H1 (cell line): ENCODE data around the gene CCL23. TPM values are rescaled to one million over a fixed set of nuclear protein-coding genes. Genes with fewer than 3 reads are reported as not detected.

ENCODE experiments used
- CTCF ChIA-PET: fragments of 300-600 bp; sonication (Branson Sonifier 250); formaldehyde crosslinking; loops from one replicate; lab custom pipeline; 2021; ENCODE audit not compliant: partially characterized antibody; lab: Charles Lee
- POLR2A ChIA-PET: fragments of 300-600 bp; sonication (Branson Sonifier 250); formaldehyde crosslinking; loops from one replicate; lab custom pipeline; 2021; ENCODE audit warnings: inconsistent platforms; ENCODE audit not compliant: partially characterized antibody; lab: Charles Lee
- DNase-seq, 2 experiments: peaks; one replicate each; pipeline versions ENCODE4 v3.0.0 to v3.0.0-alpha.2; 2010 to 2022; ENCODE audit warnings: low spot score in 2 of 2, low read depth in 1 of 2, mixed read lengths in 1 of 2
- FAIRE-seq: peaks from 2 replicates; lab custom pipeline; 2011; peaks lifted over from hg19 to GRCh38; lab: Jason Lieb, UNC
- H2AFZ ChIP-seq: 2 replicates; pipeline ENCODE4 v1.8.1; 2012; ENCODE audit warnings: low read length, inconsistent platforms
- H2AK5ac ChIP-seq: 2 replicates; pipeline ENCODE4 v1.6.1; 2013; ENCODE audit warnings: low read depth, low read length
- H2BK120ac ChIP-seq: replicated peaks from 2 replicates; pipeline ENCODE3; 2013; ENCODE audit warnings: low read depth, low read length, inconsistent platforms
- H2BK12ac ChIP-seq: 2 replicates; pipeline ENCODE4 v1.6.1; 2013; ENCODE audit warnings: low read depth, low read length
- H2BK15ac ChIP-seq: 2 replicates; pipeline ENCODE4 v1.6.1; 2013; ENCODE audit warnings: low read length
- H2BK20ac ChIP-seq: 2 replicates; pipeline ENCODE4 v1.6.1; 2013; ENCODE audit warnings: low read length
- H2BK5ac ChIP-seq: 2 replicates; pipeline ENCODE4 v1.6.1; 2013; ENCODE audit warnings: low read depth, low read length
- H3K14ac ChIP-seq: 2 replicates; pipeline ENCODE4 v1.6.1; 2013; ENCODE audit warnings: inconsistent platforms; ENCODE audit not compliant: insufficient read length
- H3K18ac ChIP-seq: 2 replicates; pipeline ENCODE4 v1.6.1; 2013; ENCODE audit warnings: low read length; ENCODE audit errors: extremely low read depth
- H3K23ac ChIP-seq: 2 replicates; pipeline ENCODE4 v1.6.1; 2013; ENCODE audit warnings: inconsistent platforms; ENCODE audit not compliant: insufficient read length
- H3K23me2 ChIP-seq: 2 replicates; pipeline ENCODE4 v1.6.1; 2013; ENCODE audit warnings: low read depth, low read length
- H3K27ac ChIP-seq: 2 replicates; pipeline ENCODE4 v1.6.1; 2011; ENCODE audit warnings: low read depth, low read length, inconsistent platforms
- H3K27me3 ChIP-seq, 4 experiments: replicated peaks in 1 of 4; 1 replicate in 1 of 4; 2 replicates in 3 of 4; pipeline versions ENCODE4 v1.6.1 to v1.8.1; 2011 to 2013; ENCODE audit warnings: low read length in 3 of 4, mild to moderate bottlenecking in 3 of 4, inconsistent platforms in 2 of 4, mixed read lengths in 2 of 4, moderate library complexity in 1 of 4; ENCODE audit not compliant: control insufficient read depth in 3 of 4, insufficient read depth in 3 of 4; ENCODE audit errors: extremely low read depth in 1 of 4
- H3K36me3 ChIP-seq, 4 experiments: 2 replicates each; pipeline versions ENCODE4 v1.6.1 to v1.8.1; 2011 to 2013; ENCODE audit warnings: mild to moderate bottlenecking in 4 of 4, low read length in 3 of 4, moderate library complexity in 2 of 4, control low read depth in 1 of 4, inconsistent platforms in 1 of 4; ENCODE audit not compliant: insufficient read depth in 4 of 4, control insufficient read depth in 2 of 4
- H3K4ac ChIP-seq: replicated peaks from 2 replicates; pipeline ENCODE3; 2013; ENCODE audit warnings: low read length, low read depth, mixed read lengths, inconsistent platforms; ENCODE audit not compliant: insufficient read length
- H3K4me1 ChIP-seq, 4 experiments: replicated peaks in 1 of 4; 1 replicate in 1 of 4; 2 replicates in 3 of 4; pipeline versions ENCODE4 v1.6.1 to v1.8.1; 2011 to 2013; ENCODE audit warnings: low read length in 3 of 4, inconsistent platforms in 2 of 4, mixed read lengths in 1 of 4; ENCODE audit not compliant: insufficient read depth in 4 of 4, control insufficient read depth in 3 of 4
- H3K4me2 ChIP-seq, 2 experiments: 2 replicates each; pipeline versions ENCODE4 v1.6.1 to v1.8.1; 2011 to 2013; ENCODE audit warnings: low read depth in 2 of 2, low read length in 2 of 2, control low read depth in 1 of 2, inconsistent platforms in 1 of 2, mild to moderate bottlenecking in 1 of 2; ENCODE audit not compliant: insufficient read depth in 1 of 2
- H3K4me3 ChIP-seq, 4 experiments: fragments of 200-600, 300-600 bp in 1 of 4; sonication (generic), shearing (Covaris generic), sonication (Bioruptor Twin) in 1 of 4; 2 replicates each; pipeline versions ENCODE4 v1.5.1 to v1.8.1; 2011 to 2016; ENCODE audit warnings: low read length in 4 of 4, low read depth in 3 of 4, control low read depth in 2 of 4, inconsistent platforms in 2 of 4, mild to moderate bottlenecking in 2 of 4, mixed read lengths in 1 of 4, moderate library complexity in 1 of 4; ENCODE audit not compliant: insufficient read depth in 2 of 4; ENCODE audit errors: extremely low read depth in 1 of 4
- H3K56ac ChIP-seq: replicated peaks from 2 replicates; pipeline ENCODE3; 2013; ENCODE audit warnings: low read depth, mild to moderate bottlenecking, mixed read lengths, low read length, inconsistent platforms; ENCODE audit not compliant: insufficient read length
- H3K79me1 ChIP-seq: 2 replicates; pipeline ENCODE4 v1.6.1; 2013; ENCODE audit warnings: low read depth, low read length, control low read depth
- H3K79me2 ChIP-seq, 2 experiments: 2 replicates each; pipeline versions ENCODE4 v1.6.1 to v1.8.1; 2012 to 2013; ENCODE audit warnings: low read length in 2 of 2, mild to moderate bottlenecking in 2 of 2, inconsistent platforms in 1 of 2; ENCODE audit not compliant: insufficient read depth in 2 of 2, control insufficient read depth in 1 of 2
- H3K9ac ChIP-seq, 4 experiments: replicated peaks in 1 of 4; 1 replicate in 1 of 4; 2 replicates in 3 of 4; pipeline versions ENCODE4 v1.6.1 to v1.8.1; 2011 to 2013; ENCODE audit warnings: low read depth in 3 of 4, low read length in 3 of 4, control low read depth in 2 of 4, mild to moderate bottlenecking in 2 of 4, moderate library complexity in 2 of 4, inconsistent platforms in 1 of 4; ENCODE audit errors: extremely low read depth in 1 of 4
- H3K9me3 ChIP-seq, 2 experiments: 2 replicates each; pipeline versions ENCODE4 v1.6.1 to v1.8.1; 2012 to 2013; ENCODE audit warnings: mild to moderate bottlenecking in 2 of 2, moderate library complexity in 2 of 2, control low read depth in 1 of 2, inconsistent platforms in 1 of 2, low read depth in 1 of 2, low read length in 1 of 2, mixed read lengths in 1 of 2; ENCODE audit not compliant: insufficient read depth in 2 of 2
- H4K20me1 ChIP-seq, 2 experiments: replicated peaks in 1 of 2; 2 replicates each; pipeline versions ENCODE3 to v1.8.1; 2011 to 2013; ENCODE audit warnings: inconsistent platforms in 2 of 2, low read length in 2 of 2, mild to moderate bottlenecking in 1 of 2; ENCODE audit not compliant: insufficient read depth in 2 of 2, control insufficient read depth in 1 of 2
- H4K5ac ChIP-seq: 2 replicates; pipeline ENCODE4 v1.6.1; 2013; ENCODE audit warnings: low read length, low read depth, mixed read lengths, inconsistent platforms; ENCODE audit not compliant: insufficient read length
- H4K8ac ChIP-seq: 2 replicates; pipeline ENCODE4 v1.8.0; 2013; ENCODE audit warnings: mild to moderate bottlenecking, moderate library complexity, low read length, inconsistent platforms; ENCODE audit not compliant: insufficient read depth; ENCODE audit errors: extremely low read depth
- H4K91ac ChIP-seq: replicated peaks from 2 replicates; pipeline ENCODE3; 2013; ENCODE audit warnings: low read length, mixed read lengths, inconsistent platforms; ENCODE audit not compliant: insufficient read length
- BACH1 ChIP-seq: IDR thresholded peaks from 2 replicates; pipeline ENCODE4 v1.6.1; 2012; ENCODE audit warnings: low read length, improper control_type of control experiment
- BRCA1 ChIP-seq: IDR thresholded peaks from 2 replicates; pipeline ENCODE4 v1.6.1; 2012; ENCODE audit warnings: low read depth, low read length, improper control_type of control experiment
- CBX5 ChIP-seq: fragments of 300-800, 300-1000 bp; sonication (generic); IDR thresholded peaks from 2 replicates; pipeline ENCODE4 v1.7.1; 2016; ENCODE audit warnings: antibody characterized with exemption, low read length, low read depth
- CTBP2 ChIP-seq: IDR thresholded peaks from 2 replicates; pipeline ENCODE4 v1.7.0; 2011; ENCODE audit warnings: borderline replicate concordance, mild to moderate bottlenecking, moderate library complexity, mixed read lengths, low read length; ENCODE audit not compliant: insufficient read depth, insufficient read length
- EGR1 ChIP-seq: IDR thresholded peaks from 2 replicates; pipeline ENCODE4 v1.6.1; 2011; ENCODE audit warnings: low read depth, low read length, borderline replicate concordance
- FOSL1 ChIP-seq: IDR thresholded peaks from 2 replicates; pipeline ENCODE4 v1.6.1; 2011; ENCODE audit warnings: mild to moderate bottlenecking, low read depth, low read length, moderate library complexity; ENCODE audit not compliant: insufficient read depth
- GABPA ChIP-seq: IDR thresholded peaks from 2 replicates; pipeline ENCODE4 v1.6.1; 2011; ENCODE audit warnings: mild to moderate bottlenecking, low read length, moderate library complexity, borderline replicate concordance; ENCODE audit not compliant: insufficient read depth
- GTF2F1 ChIP-seq: IDR thresholded peaks from 2 replicates; pipeline ENCODE4 v1.6.1; 2012; ENCODE audit warnings: low read depth, low read length, improper control_type of control experiment, borderline replicate concordance
- KDM4A ChIP-seq: IDR thresholded peaks from one replicate; pipeline ENCODE4 v1.7.1; 2012; ENCODE audit warnings: low read depth, mild to moderate bottlenecking, moderate library complexity, low read length, inconsistent platforms; ENCODE audit not compliant: severe bottlenecking
- MAFK ChIP-seq: IDR thresholded peaks from 2 replicates; pipeline ENCODE4 v1.6.1; 2012; ENCODE audit warnings: low read depth, mild to moderate bottlenecking, improper control_type of control experiment, low read length
- POLR2A ChIP-seq, 2 experiments: IDR thresholded peaks; 1 replicate in 1 of 2; 2 replicates in 1 of 2; pipeline ENCODE4 v1.6.1; 2011; ENCODE audit warnings: low read depth in 2 of 2, low read length in 2 of 2, mild to moderate bottlenecking in 2 of 2; ENCODE audit errors: control extremely low read depth in 1 of 2
- SP2 ChIP-seq: IDR thresholded peaks from 2 replicates; pipeline ENCODE4 v1.6.1; 2012; ENCODE audit warnings: mild to moderate bottlenecking, low read length, inconsistent platforms
- SUZ12 ChIP-seq: fragments of 200-600 bp; sonication (generic); IDR thresholded peaks from 2 replicates; pipeline ENCODE4 v1.6.1; 2012; ENCODE audit warnings: mild to moderate bottlenecking, inconsistent platforms, low read length, moderate library complexity, mixed read lengths
- TAF7 ChIP-seq: optimal IDR thresholded peaks from 2 replicates; pipeline ENCODE3; 2011; ENCODE audit warnings: low read depth, mild to moderate bottlenecking, inconsistent platforms, low read length, moderate library complexity, borderline replicate concordance
- TCF12 ChIP-seq: IDR thresholded peaks from 2 replicates; pipeline ENCODE4 v1.6.1; 2011; ENCODE audit warnings: low read depth, mild to moderate bottlenecking, low read length
- YY1 ChIP-seq: IDR thresholded peaks from 2 replicates; pipeline ENCODE4 v1.6.1; 2011; ENCODE audit warnings: low read depth, mild to moderate bottlenecking, low read length
- WGBS, 2 experiments: shearing (Covaris generic) in 1 of 2; methylation state at CpG; one replicate each; pipeline versions ENCODE4 v1.1.6 to v1.1.7; 2013 to 2015; ENCODE audit warnings: low lambda C conversion rate in 2 of 2, mixed read lengths in 2 of 2, inconsistent platforms in 1 of 2, low coverage in 1 of 2, missing lambda C conversion rate in 1 of 2; ENCODE audit not compliant: insufficient replicate concordance in 2 of 2, insufficient coverage in 1 of 2, insufficient read length in 1 of 2; ENCODE audit errors: extremely low coverage in 1 of 2, missing lambda C conversion rate in 1 of 2; 5-methylcytosine and 5-hydroxymethylcytosine counted together
- polyA plus RNA-seq, 7 experiments: library from polyadenylated mRNA; depleted of rRNA in 3 of 7; stranded (reverse) in 5 of 7; unstranded in 2 of 7; fragments of >200 nt in 5 of 7; fragments of 200-250 nt in 2 of 7; gene quantifications; 1 replicate in 5 of 7; 2 replicates in 1 of 7; 4 replicates in 1 of 7; pipeline versions ENCODE4 v1.2.1 to v1.2.3, GENCODE V29; 2011 to 2013; ENCODE audit warnings: missing spikeins in 2 of 7, mixed read lengths in 2 of 7
- total RNA-seq: library from RNA; stranded (reverse); fragmentation: NEBNext Ultra II Directional; extraction: Animal tissue kit (Norgen Biotek cat#: 25700); gene quantifications from 2 replicates; pipeline ENCODE4 v1.2.1, GENCODE V29; 2021

CCL23 gene
- total and polyA plus RNA-seq, 2 of the 8 experiments (the other 6 are each of a cell fraction or from before 2014, with no cell fraction given): not detected

- no peak for FAIRE-seq
- H3K79me1 ChIP-seq: no peaks in the 10 kb centered on the region
- H4K5ac ChIP-seq: no peak overlapping the region
- no peaks in the 10 kb centered on the region for H3K36me3 ChIP-seq
- H3K14ac ChIP-seq: no peak overlapping the region
- H4K91ac ChIP-seq: no peak overlapping the region
- H2AK5ac ChIP-seq: no peak overlapping the region
- H3K56ac ChIP-seq: no peak overlapping the region
- 93% methylated on average over 2 of the region's 2 CpGs; no CpG with 5 or more reads in 1 of the 2 experiments for WGBS, 2 experiments
- ChIA-PET CTCF (no interaction called here), POLR2A (no interaction called here)
- H2AFZ ChIP-seq: no peak overlapping the region
- no peaks in the 10 kb centered on the region for H3K4me1 ChIP-seq
- no peak overlapping the region for H2BK15ac ChIP-seq
- H3K79me2 ChIP-seq: no peaks in the 10 kb centered on the region
- no peak overlapping the region for H2BK20ac ChIP-seq
- no peaks in the 10 kb centered on the region; a peak in 1 of 7 replicates for H3K27me3 ChIP-seq
- H3K9ac ChIP-seq: no peak overlapping the region
- no peaks in the 10 kb centered on the region for H4K20me1 ChIP-seq
- H2BK12ac ChIP-seq: no peak overlapping the region
- no peaks in the 10 kb centered on the region for H3K9me3 ChIP-seq
- no peak overlapping the region for H3K4ac ChIP-seq
- H4K8ac ChIP-seq: no peak overlapping the region
- H3K18ac ChIP-seq: no peak overlapping the region
- H3K27ac ChIP-seq: no peak overlapping the region
- no peak overlapping the region for H2BK120ac ChIP-seq
- H2BK5ac ChIP-seq: no peak overlapping the region
- no peak overlapping the region for H3K4me2 ChIP-seq
- H3K23me2 ChIP-seq: no peaks in the 10 kb centered on the region
- H3K23ac ChIP-seq: no peak overlapping the region
- H3K4me3 ChIP-seq: no peak overlapping the region
- no peak for DNase-seq
- TF ChIP-seq BACH1: no peak
- no peak for TF ChIP-seq TAF7
- TF ChIP-seq CTBP2: no peak
- no peak for TF ChIP-seq EGR1
- no peak for TF ChIP-seq POLR2A (IDR thresholded peaks at IDR 0.05; ENCODE audit: control extremely low read depth in 1 of 2, low read depth in 2 of 2, low read length in 2 of 2)
- no peak for TF ChIP-seq GTF2F1
- TF ChIP-seq KDM4A: no peak
- no peak for TF ChIP-seq BRCA1
- TF ChIP-seq FOSL1: no peak
- no peak for TF ChIP-seq MAFK
- TF ChIP-seq SP2: no peak
- TF ChIP-seq YY1: no peak
- TF ChIP-seq SUZ12: no peak
- TF ChIP-seq GABPA: no peak
- no peak for TF ChIP-seq TCF12
- no peak for TF ChIP-seq CBX5
Measured at GRCh38 chr17:36060816-36061215, 43.0 kb upstream of the CCL23 start.
